ENCODE measurements around the gene GALE. TPM values are rescaled to one million over a fixed set of nuclear protein-coding genes. Genes with fewer than 3 reads are reported as not detected.

GALE gene
- total and polyA plus RNA-seq, 2 of the 13 experiments (the other 11 are each of a cell fraction or from before 2014, with no cell fraction given): 85.2 to 88.4 TPM

GRCh38 chr1:23809751-23810171, 9.2 kb upstream of the GALE start (continued):
- TF ChIP-seq ATF5 (CRISPR knock-in tag; IDR thresholded peaks at IDR 0.05; ENCODE audit: low read depth) (no peak), NFAT5 (CRISPR knock-in tag; IDR thresholded peaks at IDR 0.05) (no peak), TMF1 (CRISPR knock-in tag; IDR thresholded peaks at IDR 0.05; ENCODE audit: low read depth) (no peak), ZNF292 (CRISPR knock-in tag; IDR thresholded peaks at IDR 0.05; ENCODE audit: borderline replicate concordance, low read depth) (no peak), SNRNP70 (IDR thresholded peaks at IDR 0.05; ENCODE audit: low read depth, low read length) (no peak), TBX3 (IDR thresholded peaks at IDR 0.05; ENCODE audit: borderline replicate concordance) (peak; percentile 21; the same call in 1 of the 2 replicates), SUZ12 (IDR thresholded peaks at IDR 0.05; ENCODE audit: low read depth, low read length) (no peak), ZNF101 (CRISPR knock-in tag; IDR thresholded peaks at IDR 0.05; ENCODE audit: borderline replicate concordance, low read depth) (no peak)
- TF ChIP-seq, protein P1, sequence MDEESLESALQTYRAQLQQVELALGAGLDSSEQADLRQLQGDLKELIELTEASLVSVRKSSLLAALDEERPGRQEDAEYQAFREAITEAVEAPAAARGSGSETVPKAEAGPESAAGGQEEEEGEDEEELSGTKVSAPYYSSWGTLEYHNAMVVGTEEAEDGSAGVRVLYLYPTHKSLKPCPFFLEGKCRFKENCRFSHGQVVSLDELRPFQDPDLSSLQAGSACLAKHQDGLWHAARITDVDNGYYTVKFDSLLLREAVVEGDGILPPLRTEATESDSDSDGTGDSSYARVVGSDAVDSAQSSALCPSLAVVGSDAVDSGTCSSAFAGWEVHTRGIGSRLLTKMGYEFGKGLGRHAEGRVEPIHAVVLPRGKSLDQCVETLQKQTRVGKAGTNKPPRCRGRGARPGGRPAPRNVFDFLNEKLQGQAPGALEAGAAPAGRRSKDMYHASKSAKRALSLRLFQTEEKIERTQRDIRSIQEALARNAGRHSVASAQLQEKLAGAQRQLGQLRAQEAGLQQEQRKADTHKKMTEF (CRISPR knock-in tag; IDR thresholded peaks at IDR 0.05): no peak
- TF ChIP-seq, protein P2, sequence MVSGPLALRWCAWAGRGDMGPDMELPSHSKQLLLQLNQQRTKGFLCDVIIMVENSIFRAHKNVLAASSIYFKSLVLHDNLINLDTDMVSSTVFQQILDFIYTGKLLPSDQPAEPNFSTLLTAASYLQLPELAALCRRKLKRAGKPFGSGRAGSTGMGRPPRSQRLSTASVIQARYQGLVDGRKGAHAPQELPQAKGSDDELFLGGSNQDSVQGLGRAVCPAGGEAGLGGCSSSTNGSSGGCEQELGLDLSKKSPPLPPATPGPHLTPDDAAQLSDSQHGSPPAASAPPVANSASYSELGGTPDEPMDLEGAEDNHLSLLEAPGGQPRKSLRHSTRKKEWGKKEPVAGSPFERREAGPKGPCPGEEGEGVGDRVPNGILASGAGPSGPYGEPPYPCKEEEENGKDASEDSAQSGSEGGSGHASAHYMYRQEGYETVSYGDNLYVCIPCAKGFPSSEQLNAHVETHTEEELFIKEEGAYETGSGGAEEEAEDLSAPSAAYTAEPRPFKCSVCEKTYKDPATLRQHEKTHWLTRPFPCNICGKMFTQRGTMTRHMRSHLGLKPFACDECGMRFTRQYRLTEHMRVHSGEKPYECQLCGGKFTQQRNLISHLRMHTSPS (CRISPR knock-in tag; IDR thresholded peaks at IDR 0.05; ENCODE audit: low read depth): no peak
- TF ChIP-seq, protein P3, sequence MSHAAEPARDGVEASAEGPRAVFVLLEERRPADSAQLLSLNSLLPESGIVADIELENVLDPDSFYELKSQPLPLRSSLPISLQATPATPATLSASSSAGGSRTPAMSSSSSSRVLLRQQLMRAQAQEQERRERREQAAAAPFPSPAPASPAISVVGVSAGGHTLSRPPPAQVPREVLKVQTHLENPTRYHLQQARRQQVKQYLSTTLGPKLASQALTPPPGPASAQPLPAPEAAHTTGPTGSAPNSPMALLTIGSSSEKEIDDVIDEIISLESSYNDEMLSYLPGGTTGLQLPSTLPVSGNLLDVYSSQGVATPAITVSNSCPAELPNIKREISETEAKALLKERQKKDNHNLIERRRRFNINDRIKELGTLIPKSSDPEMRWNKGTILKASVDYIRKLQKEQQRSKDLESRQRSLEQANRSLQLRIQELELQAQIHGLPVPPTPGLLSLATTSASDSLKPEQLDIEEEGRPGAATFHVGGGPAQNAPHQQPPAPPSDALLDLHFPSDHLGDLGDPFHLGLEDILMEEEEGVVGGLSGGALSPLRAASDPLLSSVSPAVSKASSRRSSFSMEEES (CRISPR knock-in tag; IDR thresholded peaks at IDR 0.05): peak; percentile 99
- TF ChIP-seq, protein P4, sequence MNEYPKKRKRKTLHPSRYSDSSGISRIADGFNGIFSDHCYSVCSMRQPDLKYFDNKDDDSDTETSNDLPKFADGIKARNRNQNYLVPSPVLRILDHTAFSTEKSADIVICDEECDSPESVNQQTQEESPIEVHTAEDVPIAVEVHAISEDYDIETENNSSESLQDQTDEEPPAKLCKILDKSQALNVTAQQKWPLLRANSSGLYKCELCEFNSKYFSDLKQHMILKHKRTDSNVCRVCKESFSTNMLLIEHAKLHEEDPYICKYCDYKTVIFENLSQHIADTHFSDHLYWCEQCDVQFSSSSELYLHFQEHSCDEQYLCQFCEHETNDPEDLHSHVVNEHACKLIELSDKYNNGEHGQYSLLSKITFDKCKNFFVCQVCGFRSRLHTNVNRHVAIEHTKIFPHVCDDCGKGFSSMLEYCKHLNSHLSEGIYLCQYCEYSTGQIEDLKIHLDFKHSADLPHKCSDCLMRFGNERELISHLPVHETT (CRISPR knock-in tag; conservative IDR thresholded peaks at IDR 0.05): no peak
- TF ChIP-seq, protein P5, sequence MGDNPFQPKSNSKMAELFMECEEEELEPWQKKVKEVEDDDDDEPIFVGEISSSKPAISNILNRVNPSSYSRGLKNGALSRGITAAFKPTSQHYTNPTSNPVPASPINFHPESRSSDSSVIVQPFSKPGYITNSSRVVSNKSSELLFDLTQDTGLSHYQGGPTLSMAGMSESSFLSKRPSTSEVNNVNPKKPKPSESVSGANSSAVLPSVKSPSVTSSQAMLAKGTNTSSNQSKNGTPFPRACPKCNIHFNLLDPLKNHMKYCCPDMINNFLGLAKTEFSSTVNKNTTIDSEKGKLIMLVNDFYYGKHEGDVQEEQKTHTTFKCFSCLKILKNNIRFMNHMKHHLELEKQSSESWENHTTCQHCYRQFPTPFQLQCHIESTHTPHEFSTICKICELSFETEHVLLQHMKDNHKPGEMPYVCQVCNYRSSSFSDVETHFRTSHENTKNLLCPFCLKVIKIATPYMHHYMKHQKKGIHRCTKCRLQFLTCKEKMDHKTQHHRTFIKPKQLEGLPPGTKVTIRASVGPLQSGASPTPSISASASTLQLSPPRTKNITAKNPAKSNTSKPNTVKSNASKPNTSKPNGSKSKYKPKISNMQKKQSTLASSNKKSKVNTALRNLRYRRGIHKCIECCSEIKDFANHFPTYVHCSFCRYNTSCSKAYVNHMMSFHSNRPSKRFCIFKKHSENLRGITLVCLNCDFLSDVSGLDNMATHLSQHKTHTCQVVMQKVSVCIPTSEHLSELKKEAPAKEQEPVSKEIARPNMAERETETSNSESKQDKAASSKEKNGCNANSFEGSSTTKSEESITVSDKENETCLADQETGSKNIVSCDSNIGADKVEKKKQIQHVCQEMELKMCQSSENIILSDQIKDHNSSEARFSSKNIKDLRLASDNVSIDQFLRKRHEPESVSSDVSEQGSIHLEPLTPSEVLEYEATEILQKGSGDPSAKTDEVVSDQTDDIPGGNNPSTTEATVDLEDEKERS (CRISPR knock-in tag; IDR thresholded peaks at IDR 0.05): 0 out of 2 replicates have a peak, but pooled peaks have one; percentile 24
